MM.1S (cell line): ENCODE measurements around the gene KIFBP.

ENCODE experiments used
- DNase-seq: peaks from one replicate; pipeline ENCODE4 v3.0.0-alpha.2; 2015
- H2AFZ ChIP-seq: fragments of 300-600 bp; sonication (generic); 2 replicates; pipeline ENCODE4 v1.6.0; 2016; ENCODE audit warnings: antibody characterized with exemption, low read length
- H3F3A ChIP-seq: fragments of 300-600 bp; sonication (generic); 2 replicates; pipeline ENCODE4 v1.6.1; 2016; ENCODE audit warnings: mild to moderate bottlenecking, antibody characterized with exemption, low read length, moderate library complexity, mixed read lengths; ENCODE audit not compliant: insufficient read depth
- H3K27ac ChIP-seq: fragments of 300-600 bp; sonication (generic); 2 replicates; pipeline ENCODE4 v1.5.1; 2016; ENCODE audit warnings: mild to moderate bottlenecking, low read length
- H3K27me3 ChIP-seq: fragments of 300-600 bp; sonication (generic); replicated peaks from 2 replicates; pipeline ENCODE4 v1.6.0; 2016; ENCODE audit warnings: low read length; ENCODE audit not compliant: insufficient read depth
- H3K36me3 ChIP-seq: fragments of 300-600 bp; sonication (generic); replicated peaks from 2 replicates; pipeline ENCODE4 v1.6.1; 2016; ENCODE audit warnings: mild to moderate bottlenecking, low read length, mixed read lengths; ENCODE audit not compliant: insufficient read depth
- H3K4me1 ChIP-seq: fragments of 300-600 bp; sonication (generic); 2 replicates; pipeline ENCODE4 v1.6.1; 2016; ENCODE audit warnings: low read length, mixed read lengths
- H3K4me2 ChIP-seq: fragments of 300-600 bp; sonication (generic); 2 replicates; pipeline ENCODE4 v1.6.0; 2016; ENCODE audit warnings: low read depth, low read length
- H3K4me3 ChIP-seq: fragments of 300-600 bp; sonication (generic); 2 replicates; pipeline ENCODE4 v1.5.1; 2016; ENCODE audit warnings: low read length, mixed read lengths
- H3K79me2 ChIP-seq: fragments of 300-600 bp; sonication (generic); 2 replicates; pipeline ENCODE4 v1.6.1; 2016; ENCODE audit warnings: mixed run types, low read length, mixed read lengths
- H3K9ac ChIP-seq: fragments of 300-600 bp; sonication (generic); 2 replicates; pipeline ENCODE4 v1.6.1; 2016; ENCODE audit warnings: low read length, mixed read lengths
- H3K9me2 ChIP-seq: fragments of 300-600 bp; sonication (generic); replicated peaks from 2 replicates; pipeline ENCODE4 v1.6.1; 2016; ENCODE audit warnings: mild to moderate bottlenecking, low read length, mixed read lengths; ENCODE audit not compliant: insufficient read depth
- H3K9me3 ChIP-seq: fragments of 300-600 bp; sonication (generic); replicated peaks from 2 replicates; pipeline ENCODE4 v1.6.1; 2016; ENCODE audit warnings: mild to moderate bottlenecking, low read length, mixed read lengths; ENCODE audit not compliant: insufficient read depth
- H4K20me1 ChIP-seq: fragments of 300-600 bp; sonication (generic); 2 replicates; pipeline ENCODE4 v1.6.1; 2016; ENCODE audit warnings: mild to moderate bottlenecking, low read length, moderate library complexity, mixed read lengths; ENCODE audit not compliant: insufficient read depth
- EZH2 ChIP-seq: fragments of 300-600 bp; sonication (generic); optimal IDR thresholded peaks from 2 replicates; pipeline ENCODE3; 2017; ENCODE audit warnings: low read depth, mild to moderate bottlenecking, antibody characterized with exemption, low read length, mixed read lengths
- EZH2phosphoT487 ChIP-seq: fragments of 300-600 bp; sonication (generic); IDR thresholded peaks from 2 replicates; pipeline ENCODE4 v1.6.1; 2018; ENCODE audit warnings: antibody characterized with exemption, low read length
- TF ChIP-seq, protein P1 (sequence below): fragments of 300-600 bp; sonication (generic); IDR thresholded peaks from 2 replicates; pipeline ENCODE4 v1.5.1; 2016; ENCODE audit warnings: antibody characterized with exemption, low read length, mixed read lengths

Gene KIFBP

DNA sequence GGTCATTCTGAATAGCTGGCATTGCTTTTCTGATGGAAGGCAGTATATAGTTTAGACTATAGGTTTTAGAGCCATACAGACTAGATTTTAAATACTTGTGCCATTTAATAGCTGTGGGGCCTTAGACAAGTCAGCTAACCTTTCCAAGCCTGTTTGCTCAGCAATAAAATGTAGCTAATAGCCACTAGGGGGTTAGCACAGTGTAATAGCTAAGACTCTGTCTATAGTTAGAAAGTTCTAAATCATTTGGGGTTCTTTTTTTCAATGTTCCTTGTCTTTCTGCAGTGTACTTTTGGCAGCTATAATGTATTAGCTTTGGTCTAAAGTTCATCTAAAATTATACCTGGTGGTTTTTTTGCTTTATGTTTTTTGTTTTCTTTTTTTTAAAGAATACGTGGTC lies 7.5 kb upstream of the KIFBP start:
- H4K20me1 ChIP-seq = no peaks in the 10 kb centered on the region

DNA sequence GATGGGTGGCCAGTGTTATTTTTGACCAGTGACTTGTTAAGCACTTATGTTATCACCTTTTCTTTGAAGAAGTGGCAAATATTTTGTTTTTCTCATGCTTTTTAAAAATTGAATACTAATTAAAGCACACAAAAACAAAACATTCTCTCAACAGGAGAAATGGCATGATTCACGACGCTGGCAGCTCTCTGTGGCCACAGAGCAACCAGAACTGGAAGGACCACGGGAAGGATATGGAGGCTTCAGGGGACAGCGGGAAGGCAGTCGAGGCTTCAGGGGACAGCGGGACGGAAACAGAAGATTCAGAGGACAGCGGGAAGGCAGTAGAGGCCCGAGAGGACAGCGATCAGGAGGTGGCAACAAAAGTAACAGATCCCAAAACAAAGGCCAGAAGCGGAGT lies 6.2 kb upstream of the KIFBP start:
- Histone ChIP-seq H3K36me3 (peaks cover 19% of the 10 kb centered on the region; the same call in 1 of the 2 replicates), H3K9me3 (no peaks in the 10 kb centered on the region)
- no peak for DNase-seq

More for the DNA sequence above, 7.5 kb upstream of the KIFBP start:
- Histone ChIP-seq H3K4me2 (no peak overlapping the region), H3K27me3 (no peaks in the 10 kb centered on the region), H2AFZ (no peak overlapping the region), H3K9ac (no peak overlapping the region), H3K9me3 (no peaks in the 10 kb centered on the region), H3K79me2 (peaks cover 21% of the 10 kb centered on the region), H3K36me3 (peaks cover 19% of the 10 kb centered on the region; the same call in 1 of the 2 replicates), H3K9me2 (no peaks in the 10 kb centered on the region), H3F3A (peaks cover 9% of the 10 kb centered on the region), H3K27ac (no peak overlapping the region), H3K4me3 (no peak overlapping the region), H3K4me1 (no peaks in the 10 kb centered on the region)
- TF ChIP-seq, protein P1, sequence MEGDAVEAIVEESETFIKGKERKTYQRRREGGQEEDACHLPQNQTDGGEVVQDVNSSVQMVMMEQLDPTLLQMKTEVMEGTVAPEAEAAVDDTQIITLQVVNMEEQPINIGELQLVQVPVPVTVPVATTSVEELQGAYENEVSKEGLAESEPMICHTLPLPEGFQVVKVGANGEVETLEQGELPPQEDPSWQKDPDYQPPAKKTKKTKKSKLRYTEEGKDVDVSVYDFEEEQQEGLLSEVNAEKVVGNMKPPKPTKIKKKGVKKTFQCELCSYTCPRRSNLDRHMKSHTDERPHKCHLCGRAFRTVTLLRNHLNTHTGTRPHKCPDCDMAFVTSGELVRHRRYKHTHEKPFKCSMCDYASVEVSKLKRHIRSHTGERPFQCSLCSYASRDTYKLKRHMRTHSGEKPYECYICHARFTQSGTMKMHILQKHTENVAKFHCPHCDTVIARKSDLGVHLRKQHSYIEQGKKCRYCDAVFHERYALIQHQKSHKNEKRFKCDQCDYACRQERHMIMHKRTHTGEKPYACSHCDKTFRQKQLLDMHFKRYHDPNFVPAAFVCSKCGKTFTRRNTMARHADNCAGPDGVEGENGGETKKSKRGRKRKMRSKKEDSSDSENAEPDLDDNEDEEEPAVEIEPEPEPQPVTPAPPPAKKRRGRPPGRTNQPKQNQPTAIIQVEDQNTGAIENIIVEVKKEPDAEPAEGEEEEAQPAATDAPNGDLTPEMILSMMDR = peak; percentile 28
- TF ChIP-seq EZH2phosphoT487 = no peak
- DNase-seq = no peak

DNA sequence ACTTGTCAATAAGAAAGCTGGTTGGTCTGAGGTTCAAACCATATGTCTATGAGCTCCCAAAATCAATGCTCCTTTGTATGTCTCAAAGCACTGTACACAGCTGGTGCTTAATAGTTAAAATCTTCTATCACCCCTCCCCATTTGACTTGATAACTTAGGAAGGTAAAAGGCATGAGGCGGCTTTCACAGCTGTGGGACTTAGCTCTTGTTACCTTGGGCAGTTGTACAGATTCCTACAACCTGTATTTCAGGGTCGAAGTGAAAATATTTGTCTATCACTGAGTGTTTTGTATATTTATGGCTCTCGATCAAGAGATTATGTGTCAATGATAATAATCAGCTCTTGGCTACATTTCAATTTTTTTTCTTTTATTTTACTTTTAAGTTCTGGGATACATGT lies 992 bp upstream of the KIFBP start:
- H2AFZ ChIP-seq = no peak overlapping the region
- no peak overlapping the region for H3K9ac ChIP-seq
- no peak overlapping the region for H3K27ac ChIP-seq
- H3K4me3 ChIP-seq = no peak overlapping the region
- peaks cover 37% of the 10 kb centered on the region for H3K79me2 ChIP-seq
- H4K20me1 ChIP-seq = no peaks in the 10 kb centered on the region
- H3F3A ChIP-seq = peaks cover 25% of the 10 kb centered on the region
- peaks cover 5% of the 10 kb centered on the region; the same call in 1 of the 2 replicates for H3K36me3 ChIP-seq
- no peaks in the 10 kb centered on the region for H3K4me1 ChIP-seq
- no peaks in the 10 kb centered on the region for H3K9me2 ChIP-seq
- TF ChIP-seq, protein P1 = no peak
- TF ChIP-seq EZH2 (no peak), EZH2phosphoT487 (no peak)
- peak overlapping the region; percentile 67; the same call in 1 of the 2 replicates for H3K4me2 ChIP-seq
- H3K9me3 ChIP-seq = no peaks in the 10 kb centered on the region
- H3K27me3 ChIP-seq = no peaks in the 10 kb centered on the region
- no peak for DNase-seq

More for the DNA sequence above, 6.2 kb upstream of the KIFBP start:
- Histone ChIP-seq H2AFZ (no peak overlapping the region), H3K4me3 (no peak overlapping the region), H3K27me3 (no peaks in the 10 kb centered on the region), H3K27ac (no peak overlapping the region), H4K20me1 (no peaks in the 10 kb centered on the region), H3K4me1 (no peaks in the 10 kb centered on the region), H3K9me2 (no peaks in the 10 kb centered on the region), H3K9ac (no peak overlapping the region), H3K79me2 (peaks cover 18% of the 10 kb centered on the region), H3K4me2 (no peak overlapping the region), H3F3A (peaks cover 9% of the 10 kb centered on the region)
- TF ChIP-seq, protein P1 = no peak
- TF ChIP-seq EZH2phosphoT487 = no peak
